ENCODE data around the gene ADGRG6. TPM values are rescaled to one million over a fixed set of nuclear protein-coding genes. Genes with fewer than 3 reads are reported as not detected.

Gene ADGRG6
- total RNA-seq, 4 donors from 2014 or later, result 15.7 to 75.2 (median 19.2) TPM

DNA sequence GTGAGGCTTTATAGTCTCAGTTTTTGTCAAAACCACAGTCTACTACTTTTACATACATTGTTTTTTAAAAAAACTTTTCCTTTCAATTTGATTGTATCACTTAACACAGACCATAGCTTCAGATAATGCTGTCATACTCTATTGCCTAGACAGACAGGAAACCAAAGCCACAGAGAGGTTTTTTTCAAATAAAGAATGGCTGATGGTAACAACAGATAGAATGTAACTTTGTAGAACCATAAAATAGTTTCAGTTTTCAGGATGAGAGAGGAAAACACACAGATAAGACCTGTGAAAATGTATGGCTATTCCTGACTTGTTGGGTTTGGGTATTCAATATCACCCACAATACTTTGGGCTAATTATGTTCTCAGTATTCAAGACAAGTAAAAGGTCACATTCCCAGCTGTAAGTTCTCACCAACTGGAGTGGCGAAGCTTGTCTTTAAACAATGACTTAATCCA, 94.0 kb downstream of the ADGRG6 start:
- H3K36me3 ChIP-seq, result no peaks in the 10 kb centered on the region
- H3K9me3 ChIP-seq, result no peaks in the 10 kb centered on the region
- no peak for TF ChIP-seq POLR2AphosphoS5 (IDR thresholded peaks at IDR 0.05)
- TF ChIP-seq EP300 (IDR thresholded peaks at IDR 0.05; ENCODE audit: low read depth), result no peak
- TF ChIP-seq POLR2A (IDR thresholded peaks at IDR 0.05), result no peak
- TF ChIP-seq, protein P1, sequence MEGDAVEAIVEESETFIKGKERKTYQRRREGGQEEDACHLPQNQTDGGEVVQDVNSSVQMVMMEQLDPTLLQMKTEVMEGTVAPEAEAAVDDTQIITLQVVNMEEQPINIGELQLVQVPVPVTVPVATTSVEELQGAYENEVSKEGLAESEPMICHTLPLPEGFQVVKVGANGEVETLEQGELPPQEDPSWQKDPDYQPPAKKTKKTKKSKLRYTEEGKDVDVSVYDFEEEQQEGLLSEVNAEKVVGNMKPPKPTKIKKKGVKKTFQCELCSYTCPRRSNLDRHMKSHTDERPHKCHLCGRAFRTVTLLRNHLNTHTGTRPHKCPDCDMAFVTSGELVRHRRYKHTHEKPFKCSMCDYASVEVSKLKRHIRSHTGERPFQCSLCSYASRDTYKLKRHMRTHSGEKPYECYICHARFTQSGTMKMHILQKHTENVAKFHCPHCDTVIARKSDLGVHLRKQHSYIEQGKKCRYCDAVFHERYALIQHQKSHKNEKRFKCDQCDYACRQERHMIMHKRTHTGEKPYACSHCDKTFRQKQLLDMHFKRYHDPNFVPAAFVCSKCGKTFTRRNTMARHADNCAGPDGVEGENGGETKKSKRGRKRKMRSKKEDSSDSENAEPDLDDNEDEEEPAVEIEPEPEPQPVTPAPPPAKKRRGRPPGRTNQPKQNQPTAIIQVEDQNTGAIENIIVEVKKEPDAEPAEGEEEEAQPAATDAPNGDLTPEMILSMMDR (IDR thresholded peaks at IDR 0.05), result no peak
- H3K4me3 ChIP-seq, result no peak overlapping the region
- DNase-seq, result no peak
- no peaks in the 10 kb centered on the region for H3K4me1 ChIP-seq
- no peak overlapping the region for H3K27ac ChIP-seq
- WGBS, 2 donors (ENCODE audit: low coverage in 1 of 2), result 57 to 76% methylated on average over 1 of the region's 1 CpG
- no peaks in the 10 kb centered on the region for H3K27me3 ChIP-seq
- intact Hi-C loops (cut with DNase I; ENCODE audit: low total_unique reads) (no loop called here), in situ Hi-C loops (cut with MboI; ENCODE audit: low pct_ligation_motif_present in 1 of 4, low pct_unique_long_range_greater_than_20kb in 1 of 4, low sequenced_read_pairs in 3 of 4) (loop anchor here in 3 of 4 donors (25.0 kb wide), 1 partner anchor 233 kb away; no protein-coding TSS in a partner anchor)

DNA sequence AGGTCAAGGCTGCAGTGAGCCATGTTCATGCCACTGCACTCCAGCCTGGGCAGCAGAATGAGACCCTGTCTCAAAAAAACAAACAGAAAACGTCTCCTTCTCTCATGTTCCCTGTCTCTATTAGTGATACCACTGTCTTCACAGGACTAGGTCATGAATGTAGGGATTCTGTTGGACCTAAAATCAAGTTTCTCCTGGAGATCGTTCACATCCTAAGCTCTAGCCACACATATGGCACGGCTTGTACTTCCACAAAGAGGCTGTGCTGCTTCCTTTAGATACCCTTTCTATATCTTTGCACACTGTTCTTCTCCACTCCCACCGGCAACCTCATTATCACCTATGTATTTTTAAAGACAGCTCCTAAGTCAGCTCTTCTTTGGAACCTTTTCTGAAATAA, 96.5 kb downstream of the ADGRG6 start:
- H3K9me3 ChIP-seq, result no peaks in the 10 kb centered on the region
- intact Hi-C loops (cut with DNase I; ENCODE audit: low total_unique reads) (no loop called here), in situ Hi-C loops (cut with MboI; ENCODE audit: low pct_ligation_motif_present in 1 of 4, low pct_unique_long_range_greater_than_20kb in 1 of 4, low sequenced_read_pairs in 3 of 4) (loop anchor here in 3 of 4 donors (25.0 kb wide), 1 partner anchor 236 kb away; no protein-coding TSS in a partner anchor)
- TF ChIP-seq, protein P1 (IDR thresholded peaks at IDR 0.05), result no peak
- TF ChIP-seq POLR2A (IDR thresholded peaks at IDR 0.05) (no peak), EP300 (IDR thresholded peaks at IDR 0.05; ENCODE audit: low read depth) (no peak), POLR2AphosphoS5 (IDR thresholded peaks at IDR 0.05) (no peak)
- H3K4me1 ChIP-seq, result no peaks in the 10 kb centered on the region
- H3K36me3 ChIP-seq, result no peaks in the 10 kb centered on the region
- WGBS, 2 donors (ENCODE audit: low coverage in 1 of 2), result 64 to 65% methylated on average over 3 to 4 of the region's 4 CpGs
- H3K4me3 ChIP-seq, result no peak overlapping the region
- no peaks in the 10 kb centered on the region for H3K27me3 ChIP-seq
- H3K27ac ChIP-seq, result no peak overlapping the region
- no peak for DNase-seq

DNA sequence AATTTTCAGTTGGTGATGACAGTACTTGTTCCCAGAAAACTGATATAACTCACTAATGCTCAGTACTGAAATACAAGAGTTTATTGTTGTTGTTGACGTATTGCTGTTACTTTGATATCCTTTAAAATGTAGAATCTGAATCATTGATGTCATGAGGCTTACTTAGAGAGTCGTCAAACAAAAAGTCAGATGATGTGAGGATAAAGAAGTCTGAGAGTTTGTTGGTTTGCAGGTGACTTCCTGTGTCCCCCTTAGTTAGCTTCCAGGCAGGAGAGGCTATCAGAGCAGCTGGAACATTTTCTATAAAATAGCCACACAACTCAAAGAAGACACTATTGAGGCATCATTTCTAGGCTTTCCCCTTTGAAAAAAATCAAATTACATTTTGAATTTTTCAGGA, 97.9 kb downstream of the ADGRG6 start:
- intact Hi-C loops (cut with DNase I; ENCODE audit: low total_unique reads), result no loop called here
- H3K27me3 ChIP-seq, result no peaks in the 10 kb centered on the region
- TF ChIP-seq EP300 (IDR thresholded peaks at IDR 0.05; ENCODE audit: low read depth) (no peak), POLR2A (IDR thresholded peaks at IDR 0.05) (no peak), POLR2AphosphoS5 (IDR thresholded peaks at IDR 0.05) (no peak)
- TF ChIP-seq, protein P1 (IDR thresholded peaks at IDR 0.05), result no peak
- in situ Hi-C loops (cut with MboI; ENCODE audit: low pct_ligation_motif_present in 1 of 4, low pct_unique_long_range_greater_than_20kb in 1 of 4, low sequenced_read_pairs in 3 of 4), result loop anchor here in 3 of 4 donors (25.0 kb wide), 1 partner anchor 237 kb away; no protein-coding TSS in a partner anchor
- 77 to 80% methylated on average over 2 of the region's 2 CpGs for WGBS, 2 donors (ENCODE audit: low coverage in 1 of 2)
- no peaks in the 10 kb centered on the region for H3K36me3 ChIP-seq
- H3K27ac ChIP-seq, result no peak overlapping the region
- H3K4me3 ChIP-seq, result no peak overlapping the region
- DNase-seq, result no peak
- H3K4me1 ChIP-seq, result no peaks in the 10 kb centered on the region
- no peaks in the 10 kb centered on the region for H3K9me3 ChIP-seq

DNA sequence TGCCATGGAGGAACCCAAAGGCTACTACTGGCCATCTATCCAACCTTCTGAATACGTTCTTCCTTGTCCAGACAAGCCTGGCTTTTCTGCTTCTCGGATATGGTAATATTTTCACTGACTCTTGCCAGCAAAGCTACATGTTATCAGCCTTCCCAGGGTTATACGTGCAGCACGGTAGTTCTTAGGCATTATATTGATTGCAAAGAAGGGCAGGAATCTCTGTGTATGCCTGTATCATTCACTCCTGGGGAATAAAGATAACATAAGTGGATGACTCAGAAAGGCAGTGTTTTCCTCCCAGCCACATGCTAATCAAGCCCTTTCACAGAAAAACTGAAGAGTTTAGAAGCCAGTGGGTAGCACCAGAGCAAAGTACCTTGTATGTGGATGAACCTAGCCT, 98.7 kb downstream of the ADGRG6 start:
- 64 to 73% methylated on average over 4 of the region's 4 CpGs for WGBS, 2 donors (ENCODE audit: low coverage in 1 of 2)
- Histone ChIP-seq H3K36me3 (no peaks in the 10 kb centered on the region), H3K4me1 (no peaks in the 10 kb centered on the region), H3K9me3 (no peaks in the 10 kb centered on the region), H3K27ac (no peak overlapping the region), H3K27me3 (no peaks in the 10 kb centered on the region), H3K4me3 (no peak overlapping the region)
- in situ Hi-C loops (cut with MboI; ENCODE audit: low pct_ligation_motif_present in 1 of 4, low pct_unique_long_range_greater_than_20kb in 1 of 4, low sequenced_read_pairs in 3 of 4) (no loop called here), intact Hi-C loops (cut with DNase I; ENCODE audit: low total_unique reads) (no loop called here)
- TF ChIP-seq POLR2AphosphoS5 (IDR thresholded peaks at IDR 0.05), result no peak
- TF ChIP-seq, protein P1 (IDR thresholded peaks at IDR 0.05), result no peak
- no peak for TF ChIP-seq EP300 (IDR thresholded peaks at IDR 0.05; ENCODE audit: low read depth)
- no peak for TF ChIP-seq POLR2A (IDR thresholded peaks at IDR 0.05)
- DNase-seq, result no peak
